ENCODE measurements around the gene MCRIP2. TPM values are rescaled to one million over a fixed set of nuclear protein-coding genes. Genes with fewer than 3 reads are reported as not detected.

Gene MCRIP2
- polyA plus RNA-seq, 3 donors: 10.2 to 31.8 (median 22.6) TPM

Other genes with a start within 250 kb of the MCRIP2 start
- gene NME4, start 244.6 kb upstream of the MCRIP2 start, polyA plus RNA-seq (ENCODE audit: insufficient read length in 3 of 3): 100 to 1,000 TPM; 108 to 146 (median 134) TPM
- 10 to 100 TPM; 20.7 to 47.6 (median 21.2) TPM for gene DECR2, start 239.9 kb upstream of the MCRIP2 start, polyA plus RNA-seq (ENCODE audit: insufficient read length in 3 of 3)
- 100 to 1,000 TPM in 2 of 3 donors, 10 to 100 TPM in 1; 96.3 to 159 (median 104) TPM for gene RAB11FIP3, start 216.2 kb upstream of the MCRIP2 start, polyA plus RNA-seq (ENCODE audit: insufficient read length in 3 of 3)
- gene CAPN15, start 114.1 kb upstream of the MCRIP2 start, polyA plus RNA-seq (ENCODE audit: insufficient read length in 3 of 3): 10 to 100 TPM; 23.2 to 37.7 (median 35.0) TPM
- gene PRR35, start 81.4 kb upstream of the MCRIP2 start, polyA plus RNA-seq (ENCODE audit: insufficient read length in 3 of 3): 10 to 100 TPM in 2 of 3 donors, 1 to 10 TPM in 1; 5.7 to 14.0 (median 14.0) TPM
- 1 to 10 TPM; 5.1 to 8.9 (median 8.1) TPM for gene NHLRC4, start 74.8 kb upstream of the MCRIP2 start, polyA plus RNA-seq (ENCODE audit: insufficient read length in 3 of 3)
- 10 to 100 TPM; 49.0 to 82.6 (median 66.2) TPM for gene PIGQ, start 71.9 kb upstream of the MCRIP2 start, polyA plus RNA-seq (ENCODE audit: insufficient read length in 3 of 3)
- gene RAB40C, start 51.8 kb upstream of the MCRIP2 start, polyA plus RNA-seq (ENCODE audit: insufficient read length in 3 of 3): 10 to 100 TPM; 14.3 to 32.5 (median 23.6) TPM
- 1 to 10 TPM; 1.3 to 2.0 (median 2.0) TPM for gene WFIKKN1, start 10.8 kb upstream of the MCRIP2 start, polyA plus RNA-seq (ENCODE audit: insufficient read length in 3 of 3)
- gene METTL26, start 5.5 kb upstream of the MCRIP2 start, polyA plus RNA-seq (ENCODE audit: insufficient read length in 3 of 3): 10 to 100 TPM; 39.3 to 62.6 (median 60.9) TPM
- 10 to 100 TPM; 36.9 to 62.0 (median 48.4) TPM for gene WDR90, start 7.5 kb downstream of the MCRIP2 start, polyA plus RNA-seq (ENCODE audit: insufficient read length in 3 of 3)
- gene RHOT2, start 26.3 kb downstream of the MCRIP2 start, polyA plus RNA-seq (ENCODE audit: insufficient read length in 3 of 3): 100 to 1,000 TPM in 1 of 3 donors, 10 to 100 TPM in 2; 51.8 to 111 (median 92.9) TPM
- 1 to 10 TPM in 2 of 3 donors, under 1 TPM in 1; 0.84 to 2.5 (median 2.3) TPM for gene RHBDL1, start 33.8 kb downstream of the MCRIP2 start, polyA plus RNA-seq (ENCODE audit: insufficient read length in 3 of 3)
- 100 to 1,000 TPM in 2 of 3 donors, 10 to 100 TPM in 1; 97.8 to 133 (median 126) TPM for gene STUB1, start 38.6 kb downstream of the MCRIP2 start, polyA plus RNA-seq (ENCODE audit: insufficient read length in 3 of 3)
- gene JMJD8, start 42.5 kb downstream of the MCRIP2 start, polyA plus RNA-seq (ENCODE audit: insufficient read length in 3 of 3): 10 to 100 TPM; 48.7 to 73.8 (median 73.5) TPM
- gene WDR24, start 48.6 kb downstream of the MCRIP2 start, polyA plus RNA-seq (ENCODE audit: insufficient read length in 3 of 3): 10 to 100 TPM in 2 of 3 donors, 1 to 10 TPM in 1; 8.8 to 16.1 (median 14.2) TPM
- 1 to 10 TPM in 1 of 3 donors, under 1 TPM in 2; 0.67 to 2.7 (median 0.92) TPM for gene FBXL16, start 64.0 kb downstream of the MCRIP2 start, polyA plus RNA-seq (ENCODE audit: insufficient read length in 3 of 3)
- gene METRN, start 73.3 kb downstream of the MCRIP2 start, polyA plus RNA-seq (ENCODE audit: insufficient read length in 3 of 3): 10 to 100 TPM in 2 of 3 donors, 1 to 10 TPM in 1; 4.0 to 15.4 (median 11.3) TPM
- 10 to 100 TPM; 10.4 to 22.6 (median 21.6) TPM for gene ANTKMT, start 79.3 kb downstream of the MCRIP2 start, polyA plus RNA-seq (ENCODE audit: insufficient read length in 3 of 3)
- gene CCDC78, start 84.6 kb downstream of the MCRIP2 start, polyA plus RNA-seq (ENCODE audit: insufficient read length in 3 of 3): 1 to 10 TPM; 1.5 to 3.6 (median 3.1) TPM
- 10 to 100 TPM in 1 of 3 donors, 1 to 10 TPM in 2; 3.8 to 12.1 (median 5.1) TPM for gene HAGHL, start 85.3 kb downstream of the MCRIP2 start, polyA plus RNA-seq (ENCODE audit: insufficient read length in 3 of 3)
- gene CIAO3, start 99.2 kb downstream of the MCRIP2 start, polyA plus RNA-seq (ENCODE audit: insufficient read length in 3 of 3): 10 to 100 TPM; 22.7 to 42.3 (median 26.5) TPM
- gene MSLN, start 118.9 kb downstream of the MCRIP2 start, polyA plus RNA-seq (ENCODE audit: insufficient read length in 3 of 3): 10 to 100 TPM; 12.7 to 36.0 (median 18.1) TPM
- gene RPUSD1, start 146.6 kb downstream of the MCRIP2 start, polyA plus RNA-seq (ENCODE audit: insufficient read length in 3 of 3): 10 to 100 TPM in 2 of 3 donors, 1 to 10 TPM in 1; 9.1 to 22.4 (median 16.7) TPM
- gene CHTF18, start 146.8 kb downstream of the MCRIP2 start, polyA plus RNA-seq (ENCODE audit: insufficient read length in 3 of 3): 10 to 100 TPM; 22.3 to 35.4 (median 32.3) TPM
- gene GNG13, start 158.9 kb downstream of the MCRIP2 start, polyA plus RNA-seq (ENCODE audit: insufficient read length in 3 of 3): under 1 TPM; 0.41 to 0.58 (median 0.47) TPM